Right lobe of liver (tissue), 6 donors: ENCODE measurements around the gene PTGDR2. TPM values are rescaled to one million over a fixed set of nuclear protein-coding genes. Genes with fewer than 3 reads are reported as not detected.

Experiments used
- ATAC-seq, 4 donors: fragments of 200-7000 bp; cut with Tn5 transposase; one replicate each; pipeline ENCODE4 v1.9.1; 2020; ENCODE audit warnings: mild to moderate bottlenecking in 4 of 4, moderate library complexity in 4 of 4
- DNase-seq, 3 donors: peaks; one replicate each; pipeline ENCODE4 v3.0.0-alpha.2; 2020
- H3K27ac ChIP-seq, 3 donors: fragments of 200-600 bp; one replicate each; pipeline ENCODE4 v1.8.0; 2022
- H3K27me3 ChIP-seq, 2 donors: fragments of 200-600 bp; one replicate each; pipeline ENCODE4 v1.8.0; 2022
- H3K36me3 ChIP-seq, 4 donors: fragments of 200-600 bp; sonication (generic) in 1 of 4; one replicate each; pipeline versions ENCODE4 v1.5.1 to v1.8.0; 2017 to 2022; ENCODE audit warnings: control low read depth in 1 of 4
- H3K4me1 ChIP-seq, 4 donors: fragments of 200-600 bp; sonication (generic) in 1 of 4; one replicate each; pipeline versions ENCODE4 v1.5.1 to v1.8.0; 2017 to 2022; ENCODE audit warnings: control low read depth in 1 of 4
- H3K4me3 ChIP-seq, 3 donors: fragments of 200-600 bp; one replicate each; pipeline ENCODE4 v1.8.0; 2022
- H3K9me3 ChIP-seq, 4 donors: fragments of 200-600 bp; sonication (generic) in 1 of 4; one replicate each; pipeline versions ENCODE4 v1.5.1 to v1.8.0; 2017 to 2022; ENCODE audit warnings: control low read depth in 1 of 4
- CTCF ChIP-seq, 4 donors: fragments of 200-600 bp in 3 of 4; fragments of 450-650 bp in 1 of 4; IDR thresholded peaks; one replicate each; pipeline versions ENCODE4 v1.5.1 to v1.8.0; 2016 to 2022; ENCODE audit warnings: antibody characterized with exemption in 4 of 4, mild to moderate bottlenecking in 2 of 4
- POLR2A ChIP-seq: fragments of 450-650 bp; IDR thresholded peaks from one replicate; pipeline ENCODE4 v1.6.1; 2017; ENCODE audit warnings: antibody characterized with exemption, mild to moderate bottlenecking
- WGBS: methylation state at CpG from one replicate; pipeline ENCODE4 v1.1.6; 2018; ENCODE audit warnings: low coverage, low lambda C conversion rate; ENCODE audit not compliant: insufficient coverage; ENCODE audit errors: missing lambda C conversion rate; 5-methylcytosine and 5-hydroxymethylcytosine counted together
- intact Hi-C, 2 donors: fragments of 100-400 bp; cut with DNase I; formaldehyde crosslinking; loops; one replicate each; pipeline versions ENCODE4 v1.11.2 to v1.14.1; 2022
- total RNA-seq, 6 experiments: library from RNA; depleted of rRNA in 2 of 6; stranded (reverse); fragments of >200 nt in 2 of 6; fragmentation: NEBNext Ultra II Directional in 3 of 6; extraction: Animal tissue kit (Norgen Biotek cat#: 25700) in 3 of 6; gene quantifications; one replicate each; pipeline versions ENCODE4 v1.1.0 to v1.2.4, GENCODE V29; 2016 to 2023
- donor health status: DM: no; HTN: yes; CAD: no.
- donor health status: DM: no; HTN: no; CAD: no.
- donor health status: DM: no; HTN: no; CAD: no.
- donor health status: DM: no; HTN: yes; CAD: no.
- donor health status: DM: no; HTN: yes; CAD: no.

Gene PTGDR2
- total RNA-seq, 6 experiments from 2014 or later, result 0.07 to 0.18 (median 0.12) TPM; not detected in 1

DNA sequence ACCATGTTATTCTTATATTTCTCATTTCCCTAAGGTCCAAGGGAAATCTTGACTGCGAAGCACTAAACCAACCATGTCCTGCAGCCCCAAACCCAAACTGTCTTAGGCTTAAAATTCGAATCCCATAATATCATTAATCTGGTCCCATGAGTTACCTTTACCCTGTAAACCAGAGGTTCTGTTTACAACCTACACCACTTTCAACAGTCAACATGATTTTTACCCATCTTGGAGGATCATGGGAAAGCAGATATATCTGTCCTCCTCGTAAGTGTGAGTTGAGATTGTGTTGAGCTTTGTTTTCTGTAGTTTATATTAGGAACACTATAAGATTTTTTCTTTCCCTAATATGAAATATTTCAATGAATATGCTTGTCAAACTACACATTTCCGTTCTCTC, 44.2 kb upstream of the PTGDR2 start:
- intact Hi-C loops, result loop anchor here in 1 of 2 donors (5.0 kb wide), 1 partner anchor 53 kb away; no protein-coding TSS in a partner anchor
- WGBS, result 41% methylated on average over 4 of the region's 4 CpGs
- DNase-seq (no peak), ATAC-seq (peak in 3 of 4 donors; percentile 22 to 74 (median 44))
- Histone ChIP-seq H3K4me1 (peaks cover 0 to 10% (median 4%) of the 10 kb centered on the region in 4 donors), H3K9me3 (no peaks in the 10 kb centered on the region), H3K27ac (peak overlapping the region in 1 of 3 donors; percentile 1), H3K27me3 (no peaks in the 10 kb centered on the region), H3K4me3 (no peak overlapping the region), H3K36me3 (peaks cover 9 to 86% (median 44%) of the 10 kb centered on the region in 4 donors)
- TF ChIP-seq CTCF (IDR thresholded peaks at IDR 0.05) (no peak), POLR2A (no peak)

DNA sequence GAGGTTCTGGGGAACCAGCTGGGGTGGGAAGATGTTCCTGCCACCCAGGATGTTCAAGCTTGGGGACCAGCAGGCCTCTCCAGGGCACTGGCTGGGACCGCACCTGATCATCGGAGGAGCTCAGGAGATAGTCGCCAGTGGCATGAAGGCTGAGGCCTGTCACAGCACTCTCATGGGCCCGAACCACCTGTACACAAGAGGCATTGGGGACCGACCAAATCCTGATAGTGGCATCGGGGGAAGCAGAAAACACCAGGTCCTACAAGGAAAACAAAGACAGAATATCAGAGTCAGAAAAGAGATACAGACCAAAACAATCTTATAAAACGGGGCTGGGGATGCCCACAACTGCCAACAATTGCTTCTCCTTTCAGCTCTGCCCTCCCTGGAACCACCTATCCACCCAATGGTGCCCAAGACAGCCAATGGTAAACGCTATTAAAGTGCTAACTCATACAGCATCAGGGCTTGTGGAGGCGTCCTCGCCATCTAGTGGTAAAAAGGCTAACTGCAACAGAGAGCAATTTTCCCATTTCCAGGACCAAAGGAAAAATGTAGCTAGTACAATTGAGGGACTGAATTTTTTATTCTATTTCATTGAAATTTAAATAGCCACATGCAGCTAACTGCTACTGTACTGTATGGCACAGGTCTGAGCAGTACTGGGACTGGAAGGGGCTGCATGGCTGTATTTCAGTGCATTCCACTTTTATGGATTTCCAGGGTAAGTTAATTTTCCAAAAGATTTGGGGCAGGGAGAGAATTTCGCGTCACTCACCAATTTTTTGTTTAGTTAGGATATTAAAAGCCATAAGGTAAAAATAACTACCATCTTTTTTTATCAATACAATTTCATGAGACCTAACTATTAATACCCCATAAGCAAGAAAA, 43.5 kb upstream of the PTGDR2 start:
- TF ChIP-seq CTCF (IDR thresholded peaks at IDR 0.05) (peak; percentile 88 to 95 (median 92)), POLR2A (no peak)
- Histone ChIP-seq H3K36me3 (peaks cover 9 to 93% (median 48%) of the 10 kb centered on the region in 4 donors), H3K4me3 (no peak overlapping the region), H3K4me1 (peaks cover 0 to 6% (median 0%) of the 10 kb centered on the region in 4 donors), H3K27ac (peak overlapping the region in 1 of 3 donors; percentile 1), H3K27me3 (no peaks in the 10 kb centered on the region), H3K9me3 (no peaks in the 10 kb centered on the region)
- DNase-seq, result no peak
- peak; percentile 75 to 89 (median 82) for ATAC-seq
- intact Hi-C loops, result no loop called here
- 44% methylated on average over 11 of the region's 12 CpGs for WGBS

DNA sequence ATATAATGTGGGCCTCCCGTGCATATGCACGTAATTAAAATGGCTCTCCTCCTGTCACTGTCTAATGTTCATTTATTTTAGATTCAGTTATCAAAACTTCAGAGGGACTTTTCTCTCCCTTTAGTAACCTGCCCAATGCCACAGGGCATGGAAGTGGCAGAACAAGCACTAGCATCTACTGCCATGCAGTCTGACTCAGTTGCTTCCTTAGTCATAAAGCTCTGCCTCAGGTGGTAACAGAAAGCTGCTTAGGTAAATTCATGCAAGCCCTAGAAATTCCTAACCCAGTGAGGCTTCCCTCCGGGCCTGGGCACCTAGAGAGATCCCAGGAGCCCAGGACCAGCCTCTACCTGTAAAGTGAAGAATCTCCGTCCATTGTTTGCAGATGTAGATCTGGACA, 41.7 kb upstream of the PTGDR2 start:
- Histone ChIP-seq H3K9me3 (no peaks in the 10 kb centered on the region), H3K27me3 (no peaks in the 10 kb centered on the region), H3K27ac (no peak overlapping the region), H3K4me3 (no peak overlapping the region), H3K4me1 (peaks cover 0 to 6% (median 0%) of the 10 kb centered on the region in 4 donors), H3K36me3 (peaks cover 9 to 93% (median 47%) of the 10 kb centered on the region in 4 donors)
- intact Hi-C loops, result no loop called here
- WGBS, result 92% methylated on average over 3 of the region's 4 CpGs
- DNase-seq (no peak), ATAC-seq (no peak)
- TF ChIP-seq CTCF (IDR thresholded peaks at IDR 0.05), result no peak
- TF ChIP-seq POLR2A, result no peak

DNA sequence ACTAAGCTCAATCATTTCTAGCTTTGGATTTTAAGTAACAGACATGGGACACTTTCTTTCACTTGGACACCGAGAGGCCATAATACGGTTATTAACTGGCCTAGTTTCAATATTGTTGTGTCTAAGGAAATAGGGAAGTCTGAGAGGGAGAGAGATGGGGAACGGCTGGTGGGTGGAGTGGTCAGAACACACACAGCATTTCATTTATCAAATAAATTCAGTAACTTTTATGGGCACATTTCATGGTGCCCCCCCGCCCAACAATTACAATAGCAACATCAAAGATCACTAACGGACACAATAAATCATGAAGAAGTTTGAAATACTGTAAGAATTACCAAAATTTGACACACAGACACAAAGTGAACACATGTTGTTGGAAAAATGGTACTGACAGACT, 39.9 kb upstream of the PTGDR2 start:
- Histone ChIP-seq H3K4me3 (no peak overlapping the region), H3K36me3 (peaks cover 9 to 77% (median 39%) of the 10 kb centered on the region in 4 donors), H3K27me3 (no peaks in the 10 kb centered on the region), H3K9me3 (no peaks in the 10 kb centered on the region), H3K4me1 (peaks cover 0 to 6% (median 0%) of the 10 kb centered on the region in 4 donors), H3K27ac (no peak overlapping the region)
- no peak for TF ChIP-seq POLR2A
- TF ChIP-seq CTCF (IDR thresholded peaks at IDR 0.05), result no peak
- 88% methylated on average over 5 of the region's 5 CpGs for WGBS
- intact Hi-C loops, result no loop called here
- no peak for DNase-seq
- ATAC-seq, result no peak
